ENCODE results near the gene TTLL11. TPM values are rescaled to one million over a fixed set of nuclear protein-coding genes. Genes with fewer than 3 reads are reported as not detected.

TTLL11 gene
- total RNA-seq, 1 donor from 2014 or later = 6.9 TPM

- H3K9me3 ChIP-seq (ENCODE audit: insufficient read depth, low read depth, low read length) = no peaks in the 10 kb centered on the region
- no peak overlapping the region for H3K27ac ChIP-seq (ENCODE audit: low read depth, low read length)
- no peak overlapping the region for H3K4me3 Mint-ChIP-seq (ENCODE audit: unreplicated experiment)
- H2AFZ ChIP-seq (ENCODE audit: low read depth, low read length) = no peak overlapping the region
- no peaks in the 10 kb centered on the region for H3K27me3 Mint-ChIP-seq (ENCODE audit: low read depth, unreplicated experiment)
- no peaks in the 10 kb centered on the region for H3K79me2 ChIP-seq (ENCODE audit: insufficient read depth, low read length)
- peaks cover 2% of the 10 kb centered on the region for H3K9me3 Mint-ChIP-seq (ENCODE audit: unreplicated experiment)
- H3K36me3 ChIP-seq (ENCODE audit: insufficient read depth, low read length) = peaks cover 2% of the 10 kb centered on the region
- H3K4me3 ChIP-seq (ENCODE audit: insufficient read depth, low read depth, low read length) = no peak overlapping the region
- DNase-seq (ENCODE audit: low read depth) (no peak), FAIRE-seq (no peak)
- H4K20me1 ChIP-seq (ENCODE audit: insufficient read depth, low read length) = peaks cover 17% of the 10 kb centered on the region
- H3K4me2 ChIP-seq (ENCODE audit: low read length) = no peak overlapping the region
- H3K9ac ChIP-seq (ENCODE audit: low read length) = no peak overlapping the region
- H3K27ac Mint-ChIP-seq (ENCODE audit: unreplicated experiment) = peak overlapping the region; percentile 34
- no peaks in the 10 kb centered on the region for H3K27me3 ChIP-seq (ENCODE audit: insufficient read depth, low read length)
- TF ChIP-seq CTCF (IDR thresholded peaks at IDR 0.05; ENCODE audit: insufficient read depth, low read depth, low read length) = no peak
- TF ChIP-seq EZH2 (IDR thresholded peaks at IDR 0.05; ENCODE audit: insufficient read depth, low read length) = no peak
- H3K4me1 ChIP-seq (ENCODE audit: insufficient read depth, low read length) = peaks cover 21% of the 10 kb centered on the region
- peaks cover 18% of the 10 kb centered on the region for H3K36me3 Mint-ChIP-seq (ENCODE audit: low read depth, unreplicated experiment)
- peaks cover 25% of the 10 kb centered on the region for H3K4me1 Mint-ChIP-seq (ENCODE audit: low read depth, unreplicated experiment)
Measured at GRCh38 chr9:121776001-121776738, 316.9 kb downstream of the TTLL11 start.

- FAIRE-seq (no peak), DNase-seq (ENCODE audit: low read depth) (no peak)
- H3K36me3 ChIP-seq (ENCODE audit: insufficient read depth, low read length) = peaks cover 2% of the 10 kb centered on the region
- H3K27ac ChIP-seq (ENCODE audit: low read depth, low read length) = no peak overlapping the region
- no peak for TF ChIP-seq EZH2 (IDR thresholded peaks at IDR 0.05; ENCODE audit: insufficient read depth, low read length)
- TF ChIP-seq CTCF (IDR thresholded peaks at IDR 0.05; ENCODE audit: insufficient read depth, low read depth, low read length) = no peak
- H3K27me3 ChIP-seq (ENCODE audit: insufficient read depth, low read length) = no peaks in the 10 kb centered on the region
- H3K27ac Mint-ChIP-seq (ENCODE audit: unreplicated experiment) = no peak overlapping the region
- H3K4me3 Mint-ChIP-seq (ENCODE audit: unreplicated experiment) = no peak overlapping the region
- peaks cover 31% of the 10 kb centered on the region for H3K4me1 Mint-ChIP-seq (ENCODE audit: low read depth, unreplicated experiment)
- H3K9me3 Mint-ChIP-seq (ENCODE audit: unreplicated experiment) = peaks cover 2% of the 10 kb centered on the region
- peaks cover 19% of the 10 kb centered on the region for H3K36me3 Mint-ChIP-seq (ENCODE audit: low read depth, unreplicated experiment)
- H3K79me2 ChIP-seq (ENCODE audit: insufficient read depth, low read length) = no peaks in the 10 kb centered on the region
- H3K9ac ChIP-seq (ENCODE audit: low read length) = no peak overlapping the region
- no peak overlapping the region for H3K4me3 ChIP-seq (ENCODE audit: insufficient read depth, low read depth, low read length)
- H4K20me1 ChIP-seq (ENCODE audit: insufficient read depth, low read length) = peaks cover 8% of the 10 kb centered on the region
- H3K4me1 ChIP-seq (ENCODE audit: insufficient read depth, low read length) = peaks cover 32% of the 10 kb centered on the region
- no peaks in the 10 kb centered on the region for H3K9me3 ChIP-seq (ENCODE audit: insufficient read depth, low read depth, low read length)
- no peaks in the 10 kb centered on the region for H3K27me3 Mint-ChIP-seq (ENCODE audit: low read depth, unreplicated experiment)
- H2AFZ ChIP-seq (ENCODE audit: low read depth, low read length) = no peak overlapping the region
- H3K4me2 ChIP-seq (ENCODE audit: low read length) = no peak overlapping the region
Measured at GRCh38 chr9:121774715-121775613, 318.1 kb downstream of the TTLL11 start.
